GM12875 (cell line): Measurements from ENCODE around the gene TAF4B.
"Not testable (repeated sequence)": the region's sequence is repeated elsewhere in the genome, so short reads cannot be mapped to it uniquely, and the experiment has no call there.

Experiments
- H3K4me3 ChIP-seq: one replicate; pipeline ENCODE4 v1.5.1; 2011; ENCODE audit warnings: low read depth, low read length, control low read depth
- CTCF ChIP-seq: IDR thresholded peaks from 2 replicates; pipeline ENCODE4 v1.5.1; 2011; ENCODE audit warnings: low read depth, mild to moderate bottlenecking, control low read depth, inconsistent platforms, low read length, moderate library complexity, borderline replicate concordance; ENCODE audit not compliant: insufficient read depth

TAF4B gene

GRCh38 chr18:26287644-26288043 lies 61.4 kb downstream of the TAF4B start:
- TF ChIP-seq CTCF = no peak
- H3K4me3 ChIP-seq = no peak overlapping the region

GRCh38 chr18:26290385-26290784 lies 64.1 kb downstream of the TAF4B start:
- TF ChIP-seq CTCF = no peak
- no peak overlapping the region for H3K4me3 ChIP-seq

GRCh38 chr18:26293982-26294381 lies 67.7 kb downstream of the TAF4B start:
- no peak overlapping the region for H3K4me3 ChIP-seq
- no peak for TF ChIP-seq CTCF

GRCh38 chr18:26298107-26298506 lies 71.9 kb downstream of the TAF4B start:
- TF ChIP-seq CTCF = no peak
- H3K4me3 ChIP-seq = no peak overlapping the region

- H3K4me3 ChIP-seq = no peak overlapping the region
- TF ChIP-seq CTCF = no peak
These were observed 75.4 kb downstream of the TAF4B start for GRCh38 chr18:26301681-26302080.

- H3K4me3 ChIP-seq = not testable (repeated sequence)
These were observed 77.0 kb downstream of the TAF4B start for GRCh38 chr18:26303222-26303621.

GRCh38 chr18:26304511-26304910 lies 78.3 kb downstream of the TAF4B start:
- TF ChIP-seq CTCF = no peak
- no peak overlapping the region for H3K4me3 ChIP-seq

GRCh38 chr18:26307161-26307773 lies 81.0 kb downstream of the TAF4B start:
- peak; percentile 51; the same call in 1 of the 2 replicates for TF ChIP-seq CTCF
- H3K4me3 ChIP-seq = no peak overlapping the region
